GM21576 (cell line): ENCODE measurements around the gene POGZ.
"Not testable (repeated sequence)": the region's sequence is repeated elsewhere in the genome, so short reads cannot be mapped to it uniquely, and the experiment has no call there.

Experiments
- ATAC-seq: cut with Tn5 transposase; IDR thresholded peaks from one replicate; pipeline ENCODE4 v1.9.1; 2021; ENCODE audit warnings: mild to moderate bottlenecking, moderate library complexity; ENCODE audit not compliant: unreplicated experiment

Gene POGZ

GRCh38 chr1:151418081-151418480 is 41.2 kb downstream of the POGZ start:
- ATAC-seq, result no peak

GRCh38 chr1:151416231-151416630 is 43.1 kb downstream of the POGZ start:
- ATAC-seq, result no peak

DNA sequence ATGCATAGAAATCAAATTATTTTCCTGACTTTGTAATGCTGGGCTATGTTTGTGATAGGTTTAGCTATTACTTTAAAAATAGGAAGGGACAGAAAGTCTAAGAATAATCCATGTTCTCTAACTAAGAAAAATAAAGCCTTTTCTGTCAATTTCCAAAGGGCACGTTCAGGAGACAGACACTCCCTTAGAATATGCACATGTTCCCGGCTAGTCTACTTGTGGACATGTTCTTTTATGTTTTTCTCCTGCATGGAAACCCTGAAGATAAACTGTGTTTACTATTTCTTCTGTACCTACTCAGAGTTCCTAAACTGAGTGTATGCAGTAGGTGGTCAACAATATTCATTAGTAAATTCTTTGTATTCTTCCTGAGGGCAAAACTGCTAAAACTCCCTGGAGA is 47.4 kb downstream of the POGZ start:
- no peak for ATAC-seq

- ATAC-seq, result no peak
Measured at GRCh38 chr1:151408891-151409290, 50.4 kb downstream of the POGZ start.

- ATAC-seq, result no peak
Measured at GRCh38 chr1:151407304-151407703, 52.0 kb downstream of the POGZ start.

GRCh38 chr1:151406176-151406575 is 53.1 kb downstream of the POGZ start:
- ATAC-seq, result no peak

GRCh38 chr1:151405187-151405951 is 53.9 kb downstream of the POGZ start:
- ATAC-seq, result no peak

DNA sequence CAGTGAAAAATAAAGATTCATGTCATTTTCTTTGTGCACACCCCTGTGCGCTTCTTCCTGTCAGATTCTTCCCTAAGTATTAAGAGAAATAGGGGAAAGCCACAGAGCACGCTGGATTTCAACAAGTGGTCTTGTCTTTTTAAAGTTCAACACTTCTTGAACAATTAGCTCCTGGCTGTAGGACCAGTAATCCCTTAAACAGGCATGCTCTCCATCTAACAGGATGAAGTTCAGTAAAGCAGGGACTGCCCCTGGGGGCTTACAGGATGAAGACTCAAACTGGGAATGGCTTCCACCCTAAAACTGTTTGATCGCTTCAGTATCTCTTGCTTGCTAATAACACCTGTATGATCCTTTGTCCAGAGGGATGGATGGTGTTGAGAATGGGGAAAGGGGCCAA is 55.7 kb downstream of the POGZ start:
- ATAC-seq, result no peak

- ATAC-seq, result no peak
Measured at GRCh38 chr1:151402764-151403163, 56.5 kb downstream of the POGZ start.

DNA sequence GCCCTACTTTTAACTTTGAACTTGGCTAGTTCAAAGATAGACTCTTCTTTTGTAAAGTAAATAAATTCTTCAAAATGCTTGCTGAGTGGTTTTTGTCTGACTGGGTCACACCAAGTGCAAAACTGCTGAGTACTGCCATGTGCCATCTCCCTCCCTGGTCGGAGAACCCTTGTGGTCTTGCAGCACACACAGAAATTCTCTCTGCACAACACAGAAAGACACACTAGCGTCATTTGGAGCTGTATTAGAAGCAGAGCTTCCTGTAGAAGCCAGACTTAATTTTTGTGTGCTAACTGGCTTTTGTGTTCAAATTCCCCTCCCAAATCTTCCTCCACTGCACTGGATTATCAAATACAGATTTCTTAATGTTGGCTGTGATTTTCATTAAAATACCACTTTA is 57.4 kb downstream of the POGZ start:
- ATAC-seq, result no peak

- ATAC-seq, result no peak
Measured at GRCh38 chr1:151401125-151401788, 58.0 kb downstream of the POGZ start.

DNA sequence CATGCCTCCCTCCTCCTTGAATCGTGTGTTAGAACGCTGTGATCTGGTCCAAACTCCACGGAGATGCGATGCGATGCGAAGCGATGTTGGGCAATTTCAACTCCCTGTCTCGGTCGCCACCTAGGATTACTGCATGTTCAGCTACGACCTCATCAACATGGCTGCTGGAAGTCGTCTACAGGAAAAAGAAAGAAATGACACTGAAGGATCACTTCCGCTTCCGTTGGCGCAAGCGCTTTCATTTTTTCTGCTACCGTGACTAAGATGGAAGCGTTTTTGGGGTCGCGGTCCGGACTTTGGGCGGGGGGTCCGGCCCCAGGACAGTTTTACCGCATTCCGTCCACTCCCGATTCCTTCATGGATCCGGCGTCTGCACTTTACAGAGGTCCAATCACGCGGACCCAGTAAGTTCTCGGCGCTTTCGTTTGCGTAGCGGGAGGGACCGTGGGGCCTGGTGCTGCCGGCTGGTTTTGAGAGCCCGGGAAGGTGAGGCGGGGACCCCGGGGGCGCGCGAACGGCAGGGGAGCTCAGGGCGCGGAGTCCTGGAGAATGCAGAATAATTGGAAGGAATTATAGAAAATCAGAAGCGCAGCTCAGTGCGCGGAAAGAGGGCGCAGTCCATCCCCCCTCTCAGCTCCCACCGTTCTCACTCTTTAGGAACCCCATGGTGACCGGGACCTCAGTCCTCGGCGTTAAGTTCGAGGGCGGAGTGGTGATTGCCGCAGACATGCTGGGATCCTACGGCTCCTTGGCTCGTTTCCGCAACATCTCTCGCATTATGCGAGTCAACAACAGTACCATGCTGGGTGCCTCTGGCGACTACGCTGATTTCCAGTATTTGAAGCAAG is 59.7 kb downstream of the POGZ start, which contains the start of gene PSMB4:
Gene PSMB4, plus strand, starts transcription at position 250 of the 848 bp plus-strand sequence. Its CDS starts 15 bp downstream, at position 265.
- ATAC-seq, result peak; percentile 79

DNA sequence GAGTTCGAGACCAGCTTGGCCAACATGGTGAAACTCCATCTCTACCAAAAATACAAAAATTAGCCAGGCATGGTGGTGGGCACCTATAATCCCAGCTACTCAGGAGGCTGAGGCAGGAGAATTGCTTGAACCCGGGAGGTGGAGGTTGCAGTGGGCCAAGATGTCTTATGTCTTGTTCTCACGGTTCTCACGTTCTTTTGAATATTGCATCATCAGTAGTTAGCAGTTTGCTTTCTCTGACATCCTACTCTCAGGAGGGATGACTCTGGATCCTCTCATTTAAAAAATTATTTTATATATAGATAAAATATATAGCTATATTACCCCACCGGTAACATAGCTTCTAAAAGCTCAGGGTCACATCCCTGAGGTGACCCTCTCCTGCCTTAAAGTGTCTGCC is 63.0 kb downstream of the POGZ start:
- ATAC-seq, result not testable (repeated sequence)

GRCh38 chr1:151393583-151393982 is 65.7 kb downstream of the POGZ start:
- no peak for ATAC-seq

DNA sequence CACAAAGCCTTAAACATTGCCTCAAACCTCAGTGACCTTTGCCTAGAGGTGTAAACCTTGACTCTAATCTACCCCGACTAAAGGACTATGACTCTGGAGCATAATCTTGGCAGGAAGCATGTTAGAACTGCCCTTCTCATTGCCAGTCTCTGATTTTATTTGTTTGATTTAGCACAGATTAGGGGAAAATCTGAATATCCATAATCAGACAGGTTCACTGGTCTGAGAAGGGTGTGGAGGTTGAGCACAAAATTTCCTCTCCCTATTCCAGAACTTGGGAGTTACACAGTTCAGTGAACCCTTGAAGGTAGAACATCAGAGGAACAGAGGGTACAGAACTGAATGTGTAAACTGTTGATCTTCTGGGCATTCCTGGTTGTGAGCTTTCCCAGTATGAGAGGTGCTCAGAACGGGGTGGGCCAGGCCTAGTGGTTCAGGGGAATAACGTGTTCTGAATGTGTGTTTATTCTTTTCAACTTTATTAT is 68.2 kb downstream of the POGZ start:
- no peak for ATAC-seq

- ATAC-seq, result not testable (repeated sequence)
Measured at GRCh38 chr1:151390221-151391078, 68.8 kb downstream of the POGZ start.

- ATAC-seq, result no peak
Measured at GRCh38 chr1:151386002-151386401, 73.3 kb downstream of the POGZ start.

- ATAC-seq, result no peak
Measured at GRCh38 chr1:151384584-151384983, 74.7 kb downstream of the POGZ start.

DNA sequence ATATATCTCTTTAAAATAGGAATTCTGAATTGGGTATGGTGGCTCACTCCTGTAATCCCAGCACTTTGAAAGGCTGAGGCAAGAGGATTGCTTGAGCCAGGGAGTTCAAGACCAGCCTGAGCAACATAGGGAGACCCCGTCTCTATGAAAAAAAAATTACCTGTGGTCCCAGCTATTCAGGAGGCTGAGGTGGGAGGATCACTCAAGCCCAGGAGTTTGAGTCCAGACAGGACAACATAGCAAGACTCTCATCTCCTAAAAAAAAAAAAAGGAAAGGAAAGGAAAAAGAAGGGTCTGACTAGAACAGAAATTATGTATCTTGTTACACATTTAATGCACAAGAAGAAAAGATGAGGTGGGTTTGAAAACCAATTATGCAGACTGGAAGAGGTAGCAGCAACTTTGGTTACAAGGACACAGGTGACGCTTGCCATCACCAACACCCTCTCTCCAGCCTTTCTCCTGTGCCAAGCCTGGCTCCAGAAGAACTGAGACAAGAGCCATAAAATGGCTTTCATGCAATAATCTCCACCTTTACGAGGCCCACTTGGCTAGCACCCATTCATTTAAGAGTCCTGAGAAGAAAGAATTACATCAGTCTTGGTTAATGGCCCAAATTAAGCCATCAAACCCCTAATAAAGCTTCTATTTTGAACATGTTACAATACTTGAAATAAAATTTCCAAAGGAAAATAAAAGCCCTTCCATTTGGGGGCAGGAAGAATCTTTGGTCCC is 82.0 kb downstream of the POGZ start:
- ATAC-seq, result no peak

DNA sequence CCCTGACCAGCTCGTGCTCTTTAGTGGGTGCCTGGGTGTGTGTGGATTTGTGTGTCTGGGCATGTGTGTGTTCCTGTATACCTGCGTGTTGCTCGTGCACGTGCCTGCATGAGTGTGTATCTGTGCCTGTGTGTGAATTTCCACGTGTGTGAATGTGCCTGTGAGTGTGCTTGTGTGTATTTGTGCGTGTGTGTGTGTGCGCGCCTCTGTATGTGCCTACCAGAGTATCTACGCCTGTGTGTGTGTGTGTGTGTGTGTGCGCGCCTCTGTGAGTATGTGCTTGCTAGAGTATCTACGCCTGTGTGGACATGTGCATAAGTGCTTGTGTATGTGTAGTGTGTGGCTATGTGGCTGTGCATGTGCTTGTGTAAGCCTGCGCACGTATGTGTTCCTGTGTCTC is 86.1 kb downstream of the POGZ start:
- no peak for ATAC-seq
